Smooth muscle cell (in vitro differentiated cells): ENCODE results near the gene UNKL. TPM values are rescaled to one million over a fixed set of nuclear protein-coding genes. Genes with fewer than 3 reads are reported as not detected.

Experiments used
- DNase-seq: peaks from one replicate; lab custom pipeline; 2025; ENCODE audit not compliant: unreplicated experiment; lab: John Stamatoyannopoulos, UW
- H2AFZ ChIP-seq: fragments of 200-600 bp; sonication (generic); 2 replicates; pipeline ENCODE4 v1.6.0; 2016; ENCODE audit warnings: antibody characterized with exemption, low read depth, mild to moderate bottlenecking
- H3F3A ChIP-seq: fragments of 200-600 bp; sonication (generic); 2 replicates; pipeline ENCODE4 v1.6.0; 2017; ENCODE audit warnings: antibody characterized with exemption, low read depth
- H3K27ac ChIP-seq: fragments of 200-600 bp; sonication (generic); 2 replicates; pipeline ENCODE4 v1.5.1; 2016; ENCODE audit warnings: low read depth, mild to moderate bottlenecking
- H3K27me3 ChIP-seq: fragments of 200-600 bp; sonication (generic); 2 replicates; pipeline ENCODE4 v1.6.1; 2016; ENCODE audit warnings: low read depth, mild to moderate bottlenecking
- H3K36me3 ChIP-seq: fragments of 200-600 bp; sonication (generic); 2 replicates; pipeline ENCODE4 v1.5.1; 2016; ENCODE audit warnings: low read depth
- H3K4me1 ChIP-seq: fragments of 200-600 bp; sonication (generic); 2 replicates; pipeline ENCODE4 v1.5.1; 2016; ENCODE audit warnings: low read depth
- H3K4me2 ChIP-seq: fragments of 200-600 bp; sonication (generic); 2 replicates; pipeline ENCODE4 v1.6.0; 2016; ENCODE audit warnings: mild to moderate bottlenecking
- H3K4me3 ChIP-seq: fragments of 200-600 bp; sonication (generic); 2 replicates; pipeline ENCODE4 v1.5.1; 2016; ENCODE audit warnings: mild to moderate bottlenecking
- H3K79me2 ChIP-seq: fragments of 200-600 bp; sonication (generic); 2 replicates; pipeline ENCODE4 v1.6.0; 2016; ENCODE audit warnings: low read depth, mild to moderate bottlenecking
- H3K9ac ChIP-seq: fragments of 200-600 bp; sonication (generic); 2 replicates; pipeline ENCODE4 v1.6.0; 2016; ENCODE audit warnings: low read depth
- H3K9me3 ChIP-seq: fragments of 200-600 bp; sonication (generic); replicated peaks from 2 replicates; pipeline ENCODE4 v1.5.1; 2016; ENCODE audit warnings: low read depth
- H4K20me1 ChIP-seq: fragments of 200-600 bp; sonication (generic); 2 replicates; pipeline ENCODE4 v1.6.0; 2016; ENCODE audit warnings: low read depth
- CTCF ChIP-seq: fragments of 200-600 bp; sonication (generic); IDR thresholded peaks from 2 replicates; pipeline ENCODE4 v1.5.1; 2017; ENCODE audit warnings: borderline replicate concordance, mild to moderate bottlenecking, antibody characterized with exemption; ENCODE audit not compliant: insufficient read depth, poor library complexity, severe bottlenecking
- WGBS: methylation state at CpG from one replicate; pipeline ENCODE4 v1.1.7; 2016; ENCODE audit warnings: low lambda C conversion rate; 5-methylcytosine and 5-hydroxymethylcytosine counted together
- polyA plus RNA-seq: library from polyadenylated mRNA; unstranded; fragments of >200 nt; fragmentation: Nextera tagmentation; extraction: Ambion mirVana; gene quantifications from 2 replicates; pipeline ENCODE4 v1.2.1, GENCODE V29; 2016
- total RNA-seq: library from RNA; depleted of rRNA; stranded (reverse); fragments of >200 nt; gene quantifications from 2 replicates; pipeline ENCODE4 v1.2.3, GENCODE V29; 2014

UNKL gene
- total and polyA plus RNA-seq, 2 experiments from 2014 or later = 5.2 to 6.2 TPM

DNA sequence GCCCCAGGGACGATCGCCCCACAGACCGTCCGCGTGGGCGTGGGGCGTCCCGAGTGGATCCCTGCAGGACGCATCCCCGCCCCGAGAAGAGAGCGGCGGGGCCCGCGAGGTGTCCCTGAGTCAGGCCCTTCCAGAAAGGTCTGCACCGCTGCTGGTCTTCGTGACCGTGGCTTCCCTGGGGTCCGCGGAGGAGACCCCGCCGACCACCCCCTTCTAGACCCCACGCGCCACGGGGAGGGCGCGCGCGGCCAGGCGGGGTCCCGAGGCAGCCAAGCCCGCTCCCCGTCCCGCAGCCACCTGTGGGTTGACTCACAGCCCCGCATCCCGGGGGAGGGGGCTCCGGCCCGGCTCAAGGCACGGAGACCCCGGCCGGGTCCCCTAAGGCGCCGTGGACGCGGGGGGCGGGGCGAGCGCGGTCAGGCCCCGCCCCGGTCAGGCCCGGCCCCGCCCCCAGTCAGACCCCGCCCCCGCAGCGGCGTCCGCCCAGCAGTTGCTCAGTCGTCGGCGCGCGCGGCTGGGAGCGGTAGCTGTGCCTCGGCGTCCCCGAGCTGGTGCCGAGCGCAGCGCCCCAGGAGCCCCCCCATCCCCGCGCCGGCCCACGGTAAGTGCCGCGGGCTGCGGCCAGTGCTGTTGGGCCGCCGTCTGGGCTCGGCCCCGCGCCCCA, 81.2 kb downstream of the UNKL start, which contains the start of gene BAIAP3:
Gene BAIAP3 (plus strand): TSS at position 497 of the 664 bp plus-strand sequence. CDS start 4,905 bp downstream, outside the sequence.
- DNase-seq = no peak
- Histone ChIP-seq H3F3A (no peaks in the 10 kb centered on the region), H2AFZ (no peak within 1 kb of the TSS), H3K9ac (no peak within 1 kb of the TSS), H3K4me1 (peaks cover 12% of the 10 kb centered on the region), H3K4me3 (peak within 1 kb of the TSS; percentile 24), H3K4me2 (peak within 1 kb of the TSS; percentile 76), H3K27ac (no peak within 1 kb of the TSS), H3K36me3 (no peaks in the 10 kb centered on the region), H3K27me3 (peaks cover 70% of the 10 kb centered on the region), H3K79me2 (no peaks in the 10 kb centered on the region), H3K9me3 (no peaks in the 10 kb centered on the region), H4K20me1 (no peaks in the 10 kb centered on the region)
- TF ChIP-seq CTCF = no peak
- WGBS = 11% methylated on average over 34 of the region's 83 CpGs

DNA sequence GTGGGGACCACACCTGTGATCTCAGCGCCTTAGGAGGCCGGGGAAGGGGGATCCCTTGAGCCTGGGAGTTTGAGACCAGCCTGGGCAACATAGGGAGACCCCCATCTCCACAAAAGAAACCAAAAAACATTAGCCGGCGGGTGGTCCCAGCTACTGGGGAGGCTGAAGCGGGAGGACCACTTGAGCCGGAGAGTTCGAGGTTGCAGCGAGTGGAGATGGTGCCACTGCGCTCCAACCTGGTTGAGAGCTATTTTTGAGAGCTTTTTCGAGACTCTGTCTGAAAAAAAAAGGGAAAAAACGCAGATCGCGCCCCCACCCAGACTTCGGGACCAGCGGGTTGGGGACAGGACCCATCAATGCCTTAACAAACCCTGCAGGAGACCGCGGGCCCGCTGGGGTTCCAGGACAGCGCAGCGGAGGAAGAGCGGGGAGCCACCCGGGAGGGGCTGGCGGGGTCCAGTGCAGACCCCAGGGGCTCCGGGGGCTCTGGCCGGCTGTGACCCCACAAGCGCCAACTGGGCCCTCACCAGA, 81.8 kb downstream of the UNKL start:
- H3F3A ChIP-seq = no peaks in the 10 kb centered on the region
- no peak overlapping the region for H3K27ac ChIP-seq
- H3K9ac ChIP-seq = no peak overlapping the region
- peaks cover 70% of the 10 kb centered on the region for H3K27me3 ChIP-seq
- no peaks in the 10 kb centered on the region for H3K36me3 ChIP-seq
- no peak for DNase-seq
- TF ChIP-seq CTCF = no peak
- WGBS = 13% methylated on average over 25 of the region's 26 CpGs
- peaks cover 12% of the 10 kb centered on the region for H3K4me1 ChIP-seq
- peak overlapping the region; percentile 15 for H3K4me3 ChIP-seq
- no peak overlapping the region for H2AFZ ChIP-seq
- H3K4me2 ChIP-seq = peak overlapping the region; percentile 31
- no peaks in the 10 kb centered on the region for H3K9me3 ChIP-seq
- H4K20me1 ChIP-seq = no peaks in the 10 kb centered on the region
- H3K79me2 ChIP-seq = no peaks in the 10 kb centered on the region

- Histone ChIP-seq H3K4me1 (peaks cover 12% of the 10 kb centered on the region), H3K4me2 (peak overlapping the region; percentile 67), H3K9ac (peak overlapping the region; percentile 60), H3K36me3 (no peaks in the 10 kb centered on the region), H3K27ac (no peak overlapping the region), H3K9me3 (no peaks in the 10 kb centered on the region), H2AFZ (no peak overlapping the region), H4K20me1 (no peaks in the 10 kb centered on the region), H3K79me2 (no peaks in the 10 kb centered on the region), H3K27me3 (peaks cover 66% of the 10 kb centered on the region), H3F3A (no peaks in the 10 kb centered on the region), H3K4me3 (peak overlapping the region; percentile 15)
- no peak for DNase-seq
- 7% methylated on average over 30 of the region's 34 CpGs for WGBS
- TF ChIP-seq CTCF = no peak
These were observed 82.5 kb downstream of the UNKL start for GRCh38 chr16:1331712-1332617.
